Stimulated activated CD4-positive, alpha-beta T cell treated with anti-CD3 and anti-CD28 coated beads, Interleukin-1b, Interleukin-23, amount 100 ng/mL, for 24 hours (primary cell): ENCODE results near the gene QKI.
"Not testable (repeated sequence)": the region's sequence is repeated elsewhere in the genome, so short reads cannot be mapped to it uniquely, and the experiment has no call there.

ENCODE experiments used
- DNase-seq, 4 experiments: peaks; one replicate each; pipeline ENCODE4 v3.0.0-alpha.2; 2020; ENCODE audit warnings: low read depth in 4 of 4, low spot score in 1 of 4

Gene QKI

GRCh38 chr6:163476946-163477345 is 62.4 kb downstream of the QKI start:
- DNase-seq, result not testable (repeated sequence)

DNA sequence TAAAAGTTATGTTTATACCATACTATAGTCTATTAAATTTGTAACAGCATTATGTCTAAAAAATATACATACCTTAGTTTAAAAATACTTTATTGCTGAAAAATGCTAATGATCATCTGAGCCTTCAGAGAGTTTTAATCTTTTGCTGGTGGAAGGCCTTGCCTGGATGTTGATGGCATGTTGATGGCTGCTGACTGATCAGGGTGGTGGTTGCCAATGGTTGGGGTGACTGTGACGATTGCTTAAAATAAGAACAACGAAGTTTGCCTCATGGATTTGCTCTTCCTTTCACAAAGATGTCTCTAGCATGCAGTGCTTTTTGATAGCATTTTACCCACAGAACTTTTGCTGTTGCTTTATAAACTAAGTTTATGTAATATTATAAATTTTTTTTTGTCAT is 68.6 kb downstream of the QKI start:
- DNase-seq, result no peak

GRCh38 chr6:163485388-163485851 is 70.9 kb downstream of the QKI start:
- no peak for DNase-seq

DNA sequence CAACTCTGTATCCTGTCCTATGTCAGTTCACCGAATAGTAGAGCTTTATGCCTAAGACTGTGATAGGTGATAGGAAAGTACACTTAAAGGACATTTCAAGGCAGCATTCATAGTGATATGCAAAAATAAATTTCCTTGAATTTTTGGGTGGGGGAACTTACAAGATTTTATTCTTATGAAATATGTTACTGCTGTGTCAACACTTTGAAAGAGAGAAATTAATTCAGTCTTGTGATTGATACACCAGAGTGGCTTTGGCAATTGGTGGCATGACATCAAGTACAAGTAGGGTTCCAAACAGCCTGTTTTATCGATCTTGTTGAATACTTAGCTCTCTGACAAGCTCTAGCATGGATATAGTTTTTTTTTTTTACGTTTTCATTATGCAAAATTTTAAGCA is 72.3 kb downstream of the QKI start:
- no peak for DNase-seq

GRCh38 chr6:163487606-163488005 is 73.1 kb downstream of the QKI start:
- no peak for DNase-seq

DNA sequence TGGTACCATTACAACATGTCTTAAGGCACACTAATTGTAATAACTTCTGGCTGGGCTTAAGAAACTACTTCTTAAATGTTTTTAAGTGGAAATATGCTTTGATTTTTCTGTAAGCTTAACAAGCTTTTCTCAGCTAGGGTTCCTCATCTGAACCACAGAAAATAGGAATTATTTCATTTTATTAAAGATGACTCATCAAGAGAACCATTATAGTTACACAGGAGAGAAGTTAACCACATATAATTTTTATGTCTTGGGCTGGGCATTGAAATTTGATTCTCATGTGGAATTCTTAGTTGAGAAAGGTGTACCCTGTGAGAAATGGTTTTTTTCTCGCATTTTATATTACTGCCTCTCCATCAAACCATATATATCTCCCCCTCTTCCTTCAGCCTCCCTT is 75.1 kb downstream of the QKI start:
- no peak for DNase-seq

DNA sequence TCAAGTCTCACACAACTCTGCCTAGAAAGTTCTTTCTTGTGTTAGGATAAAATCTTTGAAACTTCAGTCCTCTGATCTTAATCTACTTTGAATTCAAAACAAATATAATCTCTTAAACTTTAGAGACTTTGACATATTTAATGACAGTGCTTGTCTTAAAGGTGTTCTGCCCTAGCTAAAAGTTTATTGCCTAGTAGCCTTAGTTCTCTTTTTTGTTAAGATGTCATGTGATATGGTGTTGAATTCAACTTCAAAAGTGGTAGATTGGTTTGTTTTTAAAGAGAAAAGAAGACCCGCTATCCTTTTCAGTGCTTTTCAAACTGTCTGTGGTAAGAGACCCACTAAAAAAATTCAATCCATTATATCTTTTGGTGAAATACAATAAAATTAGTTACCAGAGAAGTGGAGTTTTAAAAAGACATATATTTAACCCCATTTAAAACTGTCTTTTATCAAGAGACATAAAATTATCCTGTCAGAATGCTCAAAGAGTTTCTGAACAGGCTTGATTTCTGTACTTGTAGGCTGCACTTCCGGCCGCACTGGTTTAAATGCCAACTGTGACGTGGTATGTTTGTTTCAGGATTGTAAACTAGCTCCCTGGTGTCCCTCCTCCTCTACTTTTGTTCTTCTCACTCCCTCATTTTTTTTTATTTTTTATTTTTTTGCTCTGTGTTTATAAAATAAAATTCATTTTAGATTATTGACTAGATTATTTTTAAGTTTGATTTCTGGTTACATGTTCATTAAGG is 76.5 kb downstream of the QKI start:
- DNase-seq, result no peak

GRCh38 chr6:163491737-163492300 is 77.3 kb downstream of the QKI start:
- DNase-seq, result no peak

DNA sequence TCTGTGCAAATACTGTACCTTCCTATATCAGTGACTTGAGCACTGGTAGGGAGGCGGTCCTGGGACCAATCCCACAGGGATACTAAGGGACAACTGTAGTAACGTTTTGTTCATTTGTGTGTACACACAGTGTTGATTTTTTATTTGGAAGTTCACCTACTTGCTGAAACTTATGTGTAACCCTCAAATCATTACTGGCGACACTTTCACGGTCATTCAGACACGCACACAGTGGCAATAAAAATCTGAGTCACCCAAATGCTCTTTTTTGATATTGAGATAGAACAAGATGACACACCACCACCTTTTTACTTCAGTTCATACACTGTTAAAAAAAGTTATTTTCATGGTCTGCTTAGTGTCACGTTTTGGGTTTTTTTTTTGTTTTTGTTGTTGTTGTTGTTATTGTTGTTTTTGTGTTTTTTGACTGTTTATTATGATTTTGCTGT is 79.8 kb downstream of the QKI start:
- no peak for DNase-seq

- DNase-seq, result no peak
Observed at GRCh38 chr6:163496205-163496604, 81.7 kb downstream of the QKI start.

DNA sequence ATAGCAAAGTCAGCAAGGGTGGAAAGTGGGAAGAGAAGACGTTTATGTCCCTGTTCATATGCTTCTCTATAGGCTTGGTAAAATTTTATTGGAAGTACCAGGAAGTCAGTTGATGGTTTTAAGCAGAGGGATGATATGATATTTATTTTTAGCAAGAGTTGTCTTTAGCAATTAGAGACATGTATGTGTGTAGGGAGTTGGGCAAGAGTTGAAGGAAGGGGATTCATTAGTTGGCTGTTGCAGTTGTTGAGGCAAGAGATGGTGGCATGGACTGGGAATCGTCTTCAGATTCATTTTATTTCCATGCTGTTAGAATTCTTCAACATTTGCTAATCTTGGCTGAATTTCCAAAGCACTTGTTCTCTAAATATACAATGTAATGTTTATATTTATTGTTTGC is 85.6 kb downstream of the QKI start:
- DNase-seq, result no peak

DNA sequence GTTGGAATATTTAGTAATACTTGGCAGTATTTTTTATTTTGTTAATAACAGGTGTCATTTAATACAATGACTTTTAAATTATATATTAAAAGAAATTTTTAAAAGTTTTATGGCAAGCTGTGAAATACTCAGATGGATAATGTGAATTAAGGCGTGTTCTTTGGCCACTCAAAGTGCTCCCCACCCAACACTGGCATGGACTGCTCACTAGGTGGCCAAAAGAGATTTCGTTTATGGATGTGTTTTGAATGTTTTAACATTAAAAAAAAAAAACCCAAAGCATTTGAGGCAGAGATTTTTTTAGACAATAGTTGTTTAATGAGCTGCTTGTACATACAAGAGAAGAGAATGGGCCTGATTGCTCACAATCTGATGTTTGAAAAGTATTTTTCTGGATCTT is 86.5 kb downstream of the QKI start:
- DNase-seq, result no peak

- no peak for DNase-seq
Observed at GRCh38 chr6:163501439-163501838, 86.9 kb downstream of the QKI start.

GRCh38 chr6:163504984-163505640 is 90.6 kb downstream of the QKI start:
- no peak for DNase-seq

DNA sequence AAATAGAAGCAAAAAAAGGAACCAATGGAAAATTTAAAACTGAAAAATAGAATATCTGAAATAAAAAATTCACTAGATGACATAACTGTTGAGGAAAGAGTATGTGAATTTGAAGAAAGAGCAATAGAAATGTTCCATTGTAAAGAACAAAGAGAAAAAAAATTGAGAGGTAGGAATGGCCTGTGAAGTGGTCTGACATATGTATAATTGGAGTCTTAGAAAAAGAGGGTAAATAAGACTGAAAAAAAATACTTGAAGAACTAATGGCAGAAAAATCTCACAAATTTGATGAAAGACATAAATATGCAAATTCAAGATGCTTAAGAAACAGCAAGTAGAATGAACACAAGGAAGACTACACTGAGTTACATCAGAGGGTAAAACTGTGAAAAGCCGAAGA is 93.4 kb downstream of the QKI start:
- no peak for DNase-seq

- DNase-seq, result no peak
Observed at GRCh38 chr6:163513003-163513402, 98.5 kb downstream of the QKI start.

- no peak for DNase-seq
Observed at GRCh38 chr6:163513570-163514166, 99.2 kb downstream of the QKI start.

GRCh38 chr6:163516908-163517307 is 102.4 kb downstream of the QKI start:
- DNase-seq, result no peak

GRCh38 chr6:163520956-163521355 is 106.4 kb downstream of the QKI start:
- DNase-seq, result no peak

DNA sequence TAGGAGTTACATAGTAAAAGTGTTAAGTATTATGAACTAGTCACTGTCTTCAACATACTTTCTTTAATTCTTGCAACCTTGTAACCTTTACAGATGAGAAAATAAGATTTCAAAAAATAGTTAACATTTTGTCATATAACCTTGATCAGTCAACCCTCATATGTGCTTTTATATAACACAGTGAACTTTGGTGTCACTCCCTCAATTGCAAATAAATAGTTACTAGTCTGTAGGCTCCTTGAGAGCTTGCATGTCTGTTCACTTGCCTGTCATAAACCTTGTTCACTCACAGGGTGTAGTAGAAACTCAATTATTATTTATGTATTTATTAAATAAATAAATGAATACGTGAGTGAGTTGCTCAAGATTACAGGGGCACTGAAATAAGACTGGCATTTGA is 107.5 kb downstream of the QKI start:
- no peak for DNase-seq

- no peak for DNase-seq
Observed at GRCh38 chr6:163525926-163526325, 111.4 kb downstream of the QKI start.

- no peak for DNase-seq
Observed at GRCh38 chr6:163526346-163526745, 111.8 kb downstream of the QKI start.
